Mesodermal cell (in vitro differentiated cells): Measurements from ENCODE around the gene TBC1D16.

Source experiments
- H3K27ac ChIP-seq: 2 replicates; pipeline ENCODE4 v1.7.0; 2013; ENCODE audit warnings: mild to moderate bottlenecking, low read depth, low read length, moderate library complexity; ENCODE audit not compliant: severe bottlenecking
- H3K36me3 ChIP-seq: 2 replicates; pipeline ENCODE4 v1.7.1; 2013; ENCODE audit warnings: mild to moderate bottlenecking, low read length, moderate library complexity; ENCODE audit not compliant: control insufficient read depth, insufficient read depth
- H3K4me1 ChIP-seq: one replicate; pipeline ENCODE4 v1.7.1; 2013; ENCODE audit warnings: mild to moderate bottlenecking, low read length; ENCODE audit not compliant: insufficient read depth, control insufficient read depth, poor library complexity, severe bottlenecking
- H3K4me3 ChIP-seq: 2 replicates; pipeline ENCODE4 v1.7.0; 2013; ENCODE audit warnings: low read length, control low read depth, mild to moderate bottlenecking; ENCODE audit not compliant: insufficient read depth, poor library complexity, severe bottlenecking; ENCODE audit errors: extremely low read depth
- H3K9me3 ChIP-seq: 2 replicates; pipeline ENCODE4 v1.7.1; 2013; ENCODE audit warnings: mild to moderate bottlenecking, low read length, moderate library complexity; ENCODE audit not compliant: control insufficient read depth
- WGBS, 2 experiments: methylation state at CpG; one replicate each; pipeline ENCODE4 v1.1.5; 2013; ENCODE audit warnings: missing lambda C conversion rate in 2 of 2; ENCODE audit not compliant: insufficient coverage in 2 of 2; 5-methylcytosine and 5-hydroxymethylcytosine counted together

TBC1D16 gene

DNA sequence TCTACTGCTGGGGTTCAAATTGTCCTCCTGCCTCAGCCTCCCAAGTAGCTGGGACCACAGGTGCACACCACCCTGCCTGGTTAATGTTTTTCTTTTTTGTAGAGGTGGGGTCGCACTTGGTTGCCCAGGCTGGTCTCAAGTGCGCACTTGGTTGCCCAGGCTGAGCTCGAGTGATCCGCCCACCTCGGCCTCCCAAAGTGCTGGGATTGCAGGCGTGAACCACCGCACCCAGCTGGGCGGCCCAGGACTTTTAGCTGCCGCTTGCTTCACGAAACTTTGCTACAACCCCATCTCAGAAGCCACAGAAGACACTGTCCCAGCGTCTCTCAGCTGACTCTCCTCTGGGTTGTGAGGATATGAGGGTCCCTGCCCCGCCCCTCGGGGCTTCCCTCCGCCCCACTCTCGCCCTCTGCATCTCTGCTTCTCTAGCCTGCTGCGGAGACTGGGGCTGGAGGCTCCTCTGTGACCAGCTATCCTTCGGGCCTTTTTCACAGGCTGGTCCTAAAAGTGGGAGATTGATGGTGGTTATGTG is 147.6 kb downstream of the TBC1D16 start:
- Histone ChIP-seq H3K9me3 (no peaks in the 10 kb centered on the region), H3K4me3 (no peak overlapping the region), H3K27ac (no peak overlapping the region), H3K4me1 (no peaks in the 10 kb centered on the region), H3K36me3 (no peaks in the 10 kb centered on the region)
- WGBS, 2 experiments: 92 to 95% methylated on average over 14 to 15 of the region's 17 CpGs

DNA sequence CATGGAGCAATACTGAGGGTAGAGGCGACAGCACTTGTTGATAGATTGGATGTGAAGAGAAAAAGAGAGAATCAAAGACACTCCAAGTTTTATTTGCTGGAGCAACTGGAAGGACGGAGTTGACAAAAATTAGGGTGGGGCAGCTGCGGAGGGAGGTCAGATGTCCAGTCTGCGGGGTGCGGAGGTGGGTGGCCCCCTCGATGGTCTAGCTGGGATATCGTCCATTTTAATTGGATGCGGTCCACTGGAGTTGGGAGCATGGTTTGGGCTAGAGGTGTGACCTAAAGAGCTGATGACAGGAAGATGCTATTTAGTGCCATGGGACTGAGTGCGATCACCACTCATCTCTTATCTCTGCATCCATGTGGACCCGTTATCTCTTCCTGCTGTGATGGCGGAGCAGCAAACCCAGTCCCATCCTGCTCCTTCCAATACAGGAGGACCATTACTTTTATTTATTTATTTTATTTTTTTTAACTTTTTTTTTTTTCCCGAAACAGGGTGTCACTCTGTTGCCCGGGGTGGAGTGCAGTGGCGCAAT is 148.2 kb downstream of the TBC1D16 start:
- H3K9me3 ChIP-seq: no peaks in the 10 kb centered on the region
- no peaks in the 10 kb centered on the region for H3K36me3 ChIP-seq
- H3K27ac ChIP-seq: no peak overlapping the region
- no peaks in the 10 kb centered on the region for H3K4me1 ChIP-seq
- 90 to 96% methylated on average over 6 to 11 of the region's 14 CpGs for WGBS, 2 experiments
- no peak overlapping the region for H3K4me3 ChIP-seq

DNA sequence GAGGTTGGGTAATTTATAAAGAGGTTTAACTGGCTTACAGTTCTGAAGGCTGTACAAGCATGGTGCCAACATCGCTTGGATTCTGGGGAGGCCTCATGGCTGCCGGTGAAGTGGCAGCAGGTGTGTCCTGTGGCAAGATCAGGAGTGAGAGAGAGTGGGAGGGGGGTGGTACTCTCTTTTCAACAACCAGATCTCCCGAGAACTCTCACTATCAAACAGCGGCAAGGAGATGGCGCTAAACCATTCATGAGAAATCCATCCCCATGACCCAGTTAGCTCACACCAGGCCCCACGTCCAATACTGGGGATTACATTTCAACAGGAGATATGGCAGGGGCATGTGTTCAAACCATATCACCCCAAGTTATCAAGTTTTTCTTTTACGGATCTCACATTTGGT is 152.5 kb downstream of the TBC1D16 start:
- 75 to 80% methylated on average over 2 to 3 of the region's 7 CpGs for WGBS, 2 experiments
- Histone ChIP-seq H3K4me1 (no peaks in the 10 kb centered on the region), H3K36me3 (no peaks in the 10 kb centered on the region), H3K4me3 (no peak overlapping the region), H3K9me3 (no peaks in the 10 kb centered on the region), H3K27ac (no peak overlapping the region)
